Measurements from ENCODE around the gene SAMD10. TPM values are rescaled to one million over a fixed set of nuclear protein-coding genes. Genes with fewer than 3 reads are reported as not detected.
A peak's percentile ranks its signal among the peaks of the same experiment; 100 is the strongest.
"Not testable (repeated sequence)": the region's sequence is repeated elsewhere in the genome, so short reads cannot be mapped to it uniquely, and the experiment has no call there.

SAMD10 gene
- polyA plus RNA-seq, 6 donors from 2014 or later, result 2.0 to 7.1 (median 5.8) TPM

DNA sequence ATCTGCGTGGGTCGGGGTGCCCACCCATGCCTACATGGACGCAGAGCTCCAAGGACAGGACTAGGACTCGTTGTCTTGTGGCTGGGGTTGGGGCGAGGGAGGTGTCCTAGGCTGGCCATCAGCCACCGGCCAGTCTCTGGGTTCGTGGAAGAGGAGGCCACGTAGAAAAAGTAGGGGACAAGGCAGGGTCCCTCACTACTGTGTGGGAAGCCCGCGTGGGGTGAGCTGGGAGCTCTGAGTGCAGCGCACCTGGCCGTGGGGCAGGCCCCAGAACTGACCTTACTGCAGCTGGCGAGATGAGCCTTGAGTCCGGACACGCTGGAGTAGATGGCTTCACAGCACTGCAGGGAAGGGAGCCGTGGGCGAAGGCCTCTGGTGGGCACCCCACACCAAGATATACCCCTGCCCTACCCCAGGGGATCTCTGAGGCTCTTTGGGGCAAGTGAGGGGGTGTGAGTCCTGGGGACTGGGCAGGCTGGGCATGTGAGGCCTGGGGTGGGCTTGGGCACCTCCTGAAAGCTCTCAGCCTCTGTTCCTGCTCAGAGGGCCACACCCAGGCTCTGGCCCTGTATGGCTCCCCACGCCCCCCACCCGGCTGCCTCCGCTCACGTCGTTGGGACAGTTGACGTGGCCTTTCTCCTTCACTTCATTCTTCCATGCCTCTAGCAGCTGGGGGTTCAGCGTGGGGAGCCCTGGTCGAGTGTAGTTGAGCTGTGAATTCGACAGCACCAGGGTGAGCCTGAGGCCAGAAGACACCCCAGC is 17.6 kb downstream of the SAMD10 start:
- H3K4me3 Mint-ChIP-seq, result no peak overlapping the region
- peaks cover 0 to 8% (median 0%) of the 10 kb centered on the region in 7 donors for H3K9me3 Mint-ChIP-seq
- H3K27me3 Mint-ChIP-seq, result no peaks in the 10 kb centered on the region
- H3K36me3 Mint-ChIP-seq, result no peaks in the 10 kb centered on the region
- no peak for DNase-seq
- H3K4me1 Mint-ChIP-seq, result peaks cover 2 to 11% (median 4%) of the 10 kb centered on the region in 3 donors
- peak overlapping the region in 1 of 6 donors; percentile 56 for H3K27ac Mint-ChIP-seq
- ATAC-seq (ENCODE audit: low read depth in 2 of 2), result no peak

DNA sequence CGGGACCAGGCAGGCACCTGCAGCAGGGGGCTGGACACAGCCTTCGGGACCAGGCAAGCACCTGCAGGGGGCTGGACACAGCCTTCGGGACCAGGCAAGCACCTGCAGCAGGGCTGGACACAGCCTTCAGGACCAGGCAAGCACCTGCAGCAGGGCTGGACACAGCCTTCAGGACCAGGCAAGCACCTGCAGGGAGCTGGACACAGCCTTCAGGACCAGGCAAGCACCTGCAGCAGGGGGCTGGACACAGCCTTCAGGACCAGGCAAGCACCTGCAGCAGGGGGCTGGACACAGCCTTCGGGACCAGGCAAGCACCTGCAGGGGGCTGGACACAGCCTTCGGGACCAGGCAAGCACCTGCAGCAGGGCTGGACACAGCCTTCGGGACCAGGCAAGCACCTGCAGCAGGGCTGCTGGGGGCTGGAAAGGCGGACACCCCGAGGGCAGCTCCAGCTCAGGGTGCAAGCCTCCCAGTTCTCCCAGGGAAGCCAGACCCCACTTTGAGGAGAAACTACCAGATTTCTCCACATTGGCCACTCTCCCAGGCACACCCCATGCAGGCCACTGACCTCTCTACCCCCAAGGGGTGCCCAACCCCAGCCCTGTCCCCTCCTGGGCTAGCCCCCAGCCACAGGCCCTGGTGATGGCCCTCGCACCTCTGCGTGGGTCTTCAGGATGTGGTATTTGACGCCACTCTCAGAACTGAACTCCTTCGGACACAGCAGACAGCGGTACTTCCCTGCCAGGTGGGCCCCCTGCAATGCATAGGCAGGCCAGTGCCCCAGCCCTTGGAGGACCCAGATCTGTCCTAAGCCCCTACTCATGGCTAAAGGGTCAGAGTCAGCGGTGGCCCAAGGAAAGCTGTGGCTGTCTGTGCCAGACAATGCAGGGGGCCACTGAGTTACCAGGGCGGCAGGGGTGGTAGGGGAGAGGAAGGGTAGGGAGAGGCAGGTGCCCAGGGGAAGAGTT is 18.5 kb downstream of the SAMD10 start:
- DNase-seq; ATAC-seq (ENCODE audit: low read depth in 2 of 2); H3K9me3 Mint-ChIP-seq; H3K36me3 Mint-ChIP-seq; H3K27me3 Mint-ChIP-seq: not testable (repeated sequence)
- Mint-ChIP-seq H3K4me3 (peak overlapping the region in 1 of 8 donors; percentile 66), H3K27ac (peak overlapping the region in 1 of 6 donors; percentile 6), H3K4me1 (peaks cover 2 to 11% (median 4%) of the 10 kb centered on the region in 3 donors)

DNA sequence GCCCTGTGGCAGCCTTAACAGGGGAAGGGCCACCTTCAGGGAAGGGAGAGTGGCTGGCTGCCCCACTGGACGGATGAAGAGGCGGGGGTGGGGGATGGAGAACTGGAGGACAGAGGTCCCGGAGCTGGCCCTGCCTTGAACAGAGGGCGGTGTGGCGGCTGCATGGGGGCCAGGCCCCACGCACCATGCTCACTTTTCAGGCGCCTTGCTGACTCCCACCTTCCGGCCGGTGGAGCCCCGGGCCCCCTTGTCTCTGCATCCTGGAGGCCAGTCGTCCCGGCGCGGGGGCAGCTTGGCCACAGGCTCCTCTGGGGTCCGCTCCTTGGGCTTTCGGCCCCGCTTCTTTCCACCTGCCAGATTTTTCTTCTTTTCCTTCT is 19.8 kb downstream of the SAMD10 start:
- no peaks in the 10 kb centered on the region for H3K36me3 Mint-ChIP-seq
- H3K4me1 Mint-ChIP-seq, result peaks cover 7 to 11% (median 9%) of the 10 kb centered on the region in 3 donors
- no peaks in the 10 kb centered on the region for H3K27me3 Mint-ChIP-seq
- ATAC-seq (ENCODE audit: low read depth in 2 of 2) (no peak), DNase-seq (no peak)
- H3K27ac Mint-ChIP-seq, result no peak overlapping the region
- peak overlapping the region in 1 of 8 donors; percentile 59 for H3K4me3 Mint-ChIP-seq
- peaks cover 0 to 3% (median 0%) of the 10 kb centered on the region in 7 donors for H3K9me3 Mint-ChIP-seq

DNA sequence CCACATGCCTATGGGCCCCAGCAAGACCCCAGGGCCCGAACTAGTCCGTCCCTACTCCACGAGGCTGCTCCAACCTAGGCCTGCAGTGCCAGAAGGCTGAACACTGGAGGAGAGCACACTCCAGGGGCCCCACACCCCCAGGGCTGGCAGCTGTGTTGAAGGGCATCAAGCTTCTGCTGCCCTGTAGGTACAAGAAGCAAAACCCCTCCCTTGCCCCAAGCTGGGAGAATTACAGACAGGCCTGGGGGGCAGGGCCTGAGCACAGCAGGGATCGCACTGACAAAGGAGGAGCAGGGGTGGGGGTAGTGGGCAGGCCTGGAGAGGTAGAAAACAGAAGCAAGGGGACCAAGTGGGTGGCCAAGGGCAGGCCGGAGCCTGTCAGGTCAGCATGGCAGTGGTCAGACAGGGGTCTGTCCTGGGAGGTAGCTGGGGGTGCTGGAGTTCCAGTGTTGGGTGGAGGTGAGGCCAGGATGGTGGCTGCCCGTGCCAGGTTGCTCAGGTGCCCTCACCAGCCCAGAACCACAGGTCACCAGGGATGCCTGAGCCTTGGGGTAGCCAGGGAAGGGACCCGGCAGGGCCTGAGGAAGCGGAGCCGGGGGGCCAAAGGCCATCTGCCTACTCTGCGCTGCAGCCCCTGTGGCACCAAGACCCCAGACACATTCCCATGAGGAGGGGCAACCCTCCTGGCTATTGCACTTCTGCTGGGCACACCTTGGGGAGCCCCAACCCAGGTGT is 20.3 kb downstream of the SAMD10 start:
- Mint-ChIP-seq H3K27me3 (no peaks in the 10 kb centered on the region), H3K4me3 (peak overlapping the region in 1 of 8 donors; percentile 23), H3K36me3 (no peaks in the 10 kb centered on the region), H3K27ac (peak overlapping the region in 1 of 6 donors; percentile 69), H3K9me3 (peaks cover 0 to 2% (median 0%) of the 10 kb centered on the region in 7 donors), H3K4me1 (peaks cover 12 to 17% (median 14%) of the 10 kb centered on the region in 3 donors)
- no peak for DNase-seq
- ATAC-seq (ENCODE audit: low read depth in 2 of 2), result no peak

DNA sequence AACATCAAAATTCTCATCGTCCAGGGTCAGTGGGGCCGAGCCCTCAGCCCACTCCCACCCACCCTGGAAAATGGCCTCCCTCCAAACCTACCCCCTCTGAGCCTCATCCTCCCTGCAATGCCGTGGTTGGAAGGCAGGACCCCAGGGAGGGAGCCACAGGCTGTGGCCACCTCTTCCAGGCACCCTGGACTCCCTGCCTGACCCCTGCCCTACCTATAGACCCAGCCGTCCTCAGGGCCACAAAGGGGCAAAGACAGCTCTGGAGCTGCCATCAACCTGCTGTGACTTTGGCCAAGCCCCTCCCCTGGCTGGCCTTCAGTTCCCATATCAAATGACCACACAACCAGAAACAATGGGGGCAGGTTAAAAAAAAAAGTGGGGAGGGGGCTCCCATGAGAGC is 21.0 kb downstream of the SAMD10 start:
- Mint-ChIP-seq H3K4me3 (peak overlapping the region in 3 of 8 donors; percentile 32 to 85 (median 35)), H3K27ac (peak overlapping the region in 1 of 6 donors; percentile 70), H3K36me3 (no peaks in the 10 kb centered on the region), H3K4me1 (peaks cover 17 to 23% (median 21%) of the 10 kb centered on the region in 3 donors), H3K27me3 (no peaks in the 10 kb centered on the region), H3K9me3 (no peaks in the 10 kb centered on the region)
- DNase-seq (no peak), ATAC-seq (ENCODE audit: low read depth in 2 of 2) (no peak)

DNA sequence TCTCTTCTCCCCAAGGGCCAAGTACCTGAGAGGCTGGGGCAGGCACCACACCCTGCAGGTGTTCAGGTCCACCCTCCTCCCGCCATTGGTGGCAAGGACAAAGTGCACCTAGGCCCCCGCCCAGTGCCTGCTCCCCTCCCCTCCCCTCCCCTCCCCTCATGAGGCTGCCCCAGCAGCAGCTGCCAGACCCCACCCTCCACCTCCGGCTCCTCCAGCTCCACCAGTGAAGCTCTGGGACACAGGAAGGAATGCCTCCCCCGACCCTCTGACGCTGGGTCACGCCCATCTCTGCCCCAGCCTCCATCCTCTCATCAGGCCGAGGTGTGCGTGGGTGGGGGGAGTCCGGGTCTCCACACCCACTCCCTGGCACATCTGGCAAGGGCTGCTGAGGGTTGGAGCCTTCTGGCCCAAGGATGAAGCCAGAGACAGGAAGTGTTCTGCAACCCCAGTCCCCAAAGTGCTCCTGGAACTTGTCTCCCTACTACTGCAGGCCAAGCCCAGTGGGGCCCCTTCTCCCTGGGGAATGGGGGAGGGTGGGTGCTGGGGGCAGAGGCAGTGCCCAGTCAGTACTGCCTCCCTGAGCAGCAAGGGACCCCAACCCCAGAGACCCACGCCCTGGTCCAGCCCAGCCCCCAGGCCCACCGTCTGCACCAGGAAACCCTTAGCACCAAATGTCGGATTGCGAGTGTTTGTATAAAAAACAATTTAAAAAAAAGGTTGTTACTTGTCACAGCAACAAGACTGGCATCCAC is 21.6 kb downstream of the SAMD10 start:
- DNase-seq (no peak), ATAC-seq (ENCODE audit: low read depth in 2 of 2) (no peak)
- Mint-ChIP-seq H3K36me3 (no peaks in the 10 kb centered on the region), H3K4me3 (peak overlapping the region in 6 of 8 donors; percentile 35 to 85 (median 62)), H3K4me1 (peaks cover 20 to 28% (median 26%) of the 10 kb centered on the region in 3 donors), H3K27ac (peak overlapping the region in 1 of 6 donors; percentile 26), H3K27me3 (no peaks in the 10 kb centered on the region), H3K9me3 (no peaks in the 10 kb centered on the region)

DNA sequence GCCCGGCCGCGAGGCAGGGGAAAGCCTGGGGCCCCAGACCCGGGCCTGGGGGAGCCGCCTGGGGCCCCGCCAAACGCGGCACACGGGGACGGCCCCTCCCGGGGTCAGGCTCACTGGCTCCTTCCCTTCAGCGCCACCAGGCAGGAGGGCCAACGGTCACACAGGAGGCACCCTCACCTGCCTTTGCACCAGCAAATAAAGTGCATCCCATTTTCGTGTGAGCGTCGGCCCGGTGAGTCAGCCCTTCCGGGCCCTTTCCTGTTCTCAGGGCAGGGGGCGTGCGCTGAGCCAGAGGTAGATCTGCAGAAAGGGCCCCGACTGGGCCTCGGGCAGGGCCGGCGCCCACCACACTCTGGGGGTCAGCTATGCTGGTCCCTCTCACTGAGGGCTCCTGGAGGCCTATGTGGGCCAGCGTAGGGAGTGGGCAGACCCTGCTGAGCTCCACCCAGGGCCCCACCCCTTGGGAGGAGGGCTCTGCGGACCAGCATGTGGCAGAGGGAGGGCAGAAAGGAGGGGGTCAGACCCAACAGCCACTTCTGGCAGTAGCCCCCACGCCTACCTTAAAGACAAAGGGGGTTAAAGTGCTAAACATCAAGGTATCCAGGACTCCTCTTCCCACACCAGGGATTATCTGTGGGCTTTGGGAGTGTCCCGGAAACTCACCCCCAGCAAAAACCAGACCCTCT is 22.3 kb downstream of the SAMD10 start:
- peak; percentile 4 to 9 for ATAC-seq (ENCODE audit: low read depth in 2 of 2)
- Mint-ChIP-seq H3K27ac (peak overlapping the region in 2 of 6 donors; percentile 65 to 72), H3K36me3 (no peaks in the 10 kb centered on the region), H3K4me1 (peaks cover 23 to 33% (median 26%) of the 10 kb centered on the region in 3 donors), H3K9me3 (no peaks in the 10 kb centered on the region), H3K27me3 (no peaks in the 10 kb centered on the region), H3K4me3 (peak overlapping the region; percentile 56 to 92 (median 82))
- peak; percentile 29 for DNase-seq

DNA sequence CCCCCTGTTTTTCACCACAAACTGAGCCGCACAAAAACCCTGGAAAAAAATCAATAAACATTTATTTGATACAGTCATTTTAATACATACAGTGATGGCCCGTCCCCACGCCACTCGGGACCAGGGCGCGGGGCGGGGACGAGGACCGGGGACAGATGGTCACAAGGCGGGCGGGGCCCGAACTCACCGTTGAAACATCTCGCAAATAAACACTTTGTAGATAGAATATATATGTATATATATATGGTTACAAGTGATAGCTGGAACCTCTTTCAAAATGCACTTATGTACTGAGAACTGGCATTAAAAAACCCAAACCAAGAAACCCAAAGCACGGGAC is 22.8 kb downstream of the SAMD10 start:
- H3K27ac Mint-ChIP-seq, result peak overlapping the region in 4 of 6 donors; percentile 14 to 80 (median 68)
- no peaks in the 10 kb centered on the region for H3K9me3 Mint-ChIP-seq
- peaks cover 23 to 37% (median 30%) of the 10 kb centered on the region in 3 donors for H3K4me1 Mint-ChIP-seq
- DNase-seq (no peak), ATAC-seq (ENCODE audit: low read depth in 2 of 2) (peak; percentile 2 to 8)
- H3K36me3 Mint-ChIP-seq, result no peaks in the 10 kb centered on the region
- H3K4me3 Mint-ChIP-seq, result peak overlapping the region; percentile 78 to 93 (median 88)
- no peaks in the 10 kb centered on the region for H3K27me3 Mint-ChIP-seq

DNA sequence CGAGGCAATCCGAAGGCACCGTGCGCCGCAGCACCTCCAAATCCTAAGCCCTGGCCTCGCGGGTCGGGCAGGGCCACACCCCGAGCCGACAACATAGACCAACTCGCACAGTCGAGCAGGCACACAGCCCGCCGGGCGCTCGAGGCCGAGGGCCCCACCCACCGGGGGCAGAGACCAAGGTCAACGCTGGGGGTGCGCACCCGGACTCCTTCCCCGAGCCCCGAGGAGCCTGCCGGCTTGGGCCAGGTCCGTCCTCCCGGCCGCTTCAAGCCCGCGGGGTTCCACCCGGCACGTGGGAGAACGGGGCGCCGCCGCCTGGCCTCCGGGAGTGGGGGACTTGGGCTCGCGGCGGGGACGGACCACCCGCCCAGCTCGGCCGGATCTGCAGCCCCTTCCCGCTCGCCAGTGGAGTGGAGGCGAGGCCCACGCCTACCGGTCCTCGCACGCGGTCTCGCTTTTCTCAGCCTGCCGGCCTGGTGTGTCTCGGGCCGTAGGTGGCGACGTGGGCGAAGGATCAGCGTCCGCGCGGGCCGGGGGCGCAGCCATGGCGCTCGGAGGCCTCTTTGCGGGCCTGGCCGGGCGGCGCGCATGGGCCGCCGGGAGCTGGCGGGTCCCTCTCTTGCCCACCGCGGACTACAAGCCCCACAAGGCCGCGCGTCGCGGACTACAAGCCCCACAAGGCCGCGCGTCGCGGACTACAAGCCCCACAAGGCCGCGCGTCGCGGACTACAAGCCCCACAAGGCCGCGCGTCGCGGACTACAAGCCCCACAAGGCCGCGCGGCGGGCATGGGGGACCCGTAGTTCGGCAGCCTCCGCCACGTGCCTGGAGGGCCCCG is 23.4 kb downstream of the SAMD10 start, which contains the start of gene UCKL1:
UCKL1 (minus strand) TSS at position 590 of the 837 bp plus-strand sequence; CDS start at position 546, 44 bp downstream.
- ATAC-seq (ENCODE audit: low read depth in 2 of 2), result peak; percentile 85
- peak; percentile 91 for DNase-seq
- no peaks in the 10 kb centered on the region for H3K27me3 Mint-ChIP-seq
- H3K36me3 Mint-ChIP-seq, result no peaks in the 10 kb centered on the region
- peaks cover 23 to 39% (median 30%) of the 10 kb centered on the region in 3 donors for H3K4me1 Mint-ChIP-seq
- H3K9me3 Mint-ChIP-seq, result no peaks in the 10 kb centered on the region
- peak within 1 kb of the TSS; percentile 78 to 93 (median 88) for H3K4me3 Mint-ChIP-seq
- peak within 1 kb of the TSS in 5 of 6 donors; percentile 14 to 84 (median 72) for H3K27ac Mint-ChIP-seq

DNA sequence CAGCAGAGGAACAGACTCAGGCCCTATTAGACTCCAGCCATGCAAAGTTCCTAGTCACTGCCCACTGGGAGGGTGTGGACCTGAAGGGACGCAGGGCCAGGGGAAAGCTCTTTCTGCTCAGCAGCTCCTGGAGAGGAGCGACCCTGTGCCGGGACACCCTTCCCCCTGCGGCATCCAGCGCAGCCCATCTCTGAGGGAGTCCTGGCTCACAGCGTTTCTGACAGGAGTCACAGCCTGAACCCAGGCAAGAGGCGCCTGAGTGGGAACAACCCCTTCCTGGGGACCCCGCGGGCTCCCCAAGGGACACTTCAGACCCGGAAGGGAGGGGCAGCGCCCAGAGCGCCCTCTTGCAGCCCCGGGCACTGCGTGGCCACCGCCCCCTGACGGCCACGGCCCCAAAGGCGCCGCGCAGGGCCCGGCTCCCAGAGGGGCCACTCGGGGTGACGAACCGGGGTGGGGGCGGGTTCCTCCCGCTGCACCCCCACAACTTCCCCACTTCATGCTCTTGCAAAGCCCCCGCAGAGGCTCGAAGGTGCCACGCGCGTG is 24.1 kb downstream of the SAMD10 start:
- Mint-ChIP-seq H3K27me3 (no peaks in the 10 kb centered on the region), H3K9me3 (no peaks in the 10 kb centered on the region), H3K4me1 (peaks cover 23 to 39% (median 32%) of the 10 kb centered on the region in 3 donors), H3K4me3 (peak overlapping the region; percentile 78 to 93 (median 86)), H3K27ac (peak overlapping the region in 4 of 6 donors; percentile 28 to 82 (median 71)), H3K36me3 (no peaks in the 10 kb centered on the region)
- DNase-seq, result peak; percentile 36
- ATAC-seq (ENCODE audit: low read depth in 2 of 2), result peak; percentile 7 to 8
